Lower leg skin (tissue), 4 donors: ENCODE results near the gene CLEC19A. TPM values are rescaled to one million over a fixed set of nuclear protein-coding genes. Genes with fewer than 3 reads are reported as not detected.

Source experiments
- DNase-seq, 2 donors: peaks; one replicate each; pipeline ENCODE4 v3.0.0-alpha.2; 2019; ENCODE audit warnings: low spot score in 2 of 2
- H3K4me3 ChIP-seq: fragments of 200-600 bp; sonication (generic); 2 replicates; pipeline ENCODE4 v1.5.1; 2017; ENCODE audit warnings: mild to moderate bottlenecking, low read depth; ENCODE audit not compliant: poor library complexity, severe bottlenecking
- POLR2A ChIP-seq, 2 donors: fragments of 450-650 bp; IDR thresholded peaks; one replicate each; pipeline ENCODE4 v1.6.1; 2016 to 2017; ENCODE audit warnings: antibody characterized with exemption in 2 of 2, mild to moderate bottlenecking in 1 of 2, moderate library complexity in 1 of 2
- WGBS, 2 donors: methylation state at CpG; one replicate each; pipeline ENCODE4 v1.1.5; 2018; 5-methylcytosine and 5-hydroxymethylcytosine counted together
- intact Hi-C: fragments of 100-400 bp; cut with DNase I; formaldehyde crosslinking; loops from one replicate; pipeline ENCODE4 v1.15.0; 2023; ENCODE audit warnings: low total_unique reads
- total RNA-seq, 4 donors: library from RNA; depleted of rRNA; stranded (reverse); fragments of >200 nt; gene quantifications; one replicate each; pipeline ENCODE4 v1.1.0, GENCODE V29; 2016
- TF ChIP-seq, protein P1 (sequence below), 3 donors: fragments of 450-650 bp; IDR thresholded peaks; one replicate each; pipeline ENCODE4 v1.5.1; 2016; ENCODE audit warnings: antibody characterized with exemption in 3 of 3, mild to moderate bottlenecking in 3 of 3, moderate library complexity in 2 of 3

Gene CLEC19A
- total RNA-seq, 4 donors from 2014 or later = not detected

GRCh38 chr16:19240494-19240893, 45.0 kb upstream of the CLEC19A start:
- TF ChIP-seq, protein P1, sequence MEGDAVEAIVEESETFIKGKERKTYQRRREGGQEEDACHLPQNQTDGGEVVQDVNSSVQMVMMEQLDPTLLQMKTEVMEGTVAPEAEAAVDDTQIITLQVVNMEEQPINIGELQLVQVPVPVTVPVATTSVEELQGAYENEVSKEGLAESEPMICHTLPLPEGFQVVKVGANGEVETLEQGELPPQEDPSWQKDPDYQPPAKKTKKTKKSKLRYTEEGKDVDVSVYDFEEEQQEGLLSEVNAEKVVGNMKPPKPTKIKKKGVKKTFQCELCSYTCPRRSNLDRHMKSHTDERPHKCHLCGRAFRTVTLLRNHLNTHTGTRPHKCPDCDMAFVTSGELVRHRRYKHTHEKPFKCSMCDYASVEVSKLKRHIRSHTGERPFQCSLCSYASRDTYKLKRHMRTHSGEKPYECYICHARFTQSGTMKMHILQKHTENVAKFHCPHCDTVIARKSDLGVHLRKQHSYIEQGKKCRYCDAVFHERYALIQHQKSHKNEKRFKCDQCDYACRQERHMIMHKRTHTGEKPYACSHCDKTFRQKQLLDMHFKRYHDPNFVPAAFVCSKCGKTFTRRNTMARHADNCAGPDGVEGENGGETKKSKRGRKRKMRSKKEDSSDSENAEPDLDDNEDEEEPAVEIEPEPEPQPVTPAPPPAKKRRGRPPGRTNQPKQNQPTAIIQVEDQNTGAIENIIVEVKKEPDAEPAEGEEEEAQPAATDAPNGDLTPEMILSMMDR (IDR thresholded peaks at IDR 0.05) = no peak
- TF ChIP-seq POLR2A (IDR thresholded peaks at IDR 0.05) = no peak
- H3K4me3 ChIP-seq = no peak overlapping the region
- no peak for DNase-seq
- WGBS, 2 donors = 92 to 97% methylated on average over 4 to 7 of the region's 7 CpGs
- intact Hi-C loops = no loop called here

GRCh38 chr16:19241512-19241911, 44.0 kb upstream of the CLEC19A start:
- H3K4me3 ChIP-seq = no peak overlapping the region
- 85 to 99% methylated on average over 4 to 11 of the region's 11 CpGs for WGBS, 2 donors
- intact Hi-C loops = no loop called here
- no peak for DNase-seq
- no peak for TF ChIP-seq POLR2A (IDR thresholded peaks at IDR 0.05)
- TF ChIP-seq, protein P1 (IDR thresholded peaks at IDR 0.05) = no peak

- no peak for DNase-seq
- WGBS, 2 donors = 37 to 41% methylated on average over 1 of the region's 1 CpG
- no peak overlapping the region for H3K4me3 ChIP-seq
- TF ChIP-seq, protein P1 (IDR thresholded peaks at IDR 0.05) = no peak
- TF ChIP-seq POLR2A (IDR thresholded peaks at IDR 0.05) = no peak
- intact Hi-C loops = no loop called here
Measured at GRCh38 chr16:19242186-19242585, 43.3 kb upstream of the CLEC19A start.

GRCh38 chr16:19242987-19243575, 42.5 kb upstream of the CLEC19A start:
- no peak overlapping the region for H3K4me3 ChIP-seq
- intact Hi-C loops = no loop called here
- no peak for TF ChIP-seq POLR2A (IDR thresholded peaks at IDR 0.05)
- TF ChIP-seq, protein P1 (IDR thresholded peaks at IDR 0.05) = no peak
- 89 to 90% methylated on average over 3 of the region's 3 CpGs for WGBS, 2 donors
- no peak for DNase-seq

DNA sequence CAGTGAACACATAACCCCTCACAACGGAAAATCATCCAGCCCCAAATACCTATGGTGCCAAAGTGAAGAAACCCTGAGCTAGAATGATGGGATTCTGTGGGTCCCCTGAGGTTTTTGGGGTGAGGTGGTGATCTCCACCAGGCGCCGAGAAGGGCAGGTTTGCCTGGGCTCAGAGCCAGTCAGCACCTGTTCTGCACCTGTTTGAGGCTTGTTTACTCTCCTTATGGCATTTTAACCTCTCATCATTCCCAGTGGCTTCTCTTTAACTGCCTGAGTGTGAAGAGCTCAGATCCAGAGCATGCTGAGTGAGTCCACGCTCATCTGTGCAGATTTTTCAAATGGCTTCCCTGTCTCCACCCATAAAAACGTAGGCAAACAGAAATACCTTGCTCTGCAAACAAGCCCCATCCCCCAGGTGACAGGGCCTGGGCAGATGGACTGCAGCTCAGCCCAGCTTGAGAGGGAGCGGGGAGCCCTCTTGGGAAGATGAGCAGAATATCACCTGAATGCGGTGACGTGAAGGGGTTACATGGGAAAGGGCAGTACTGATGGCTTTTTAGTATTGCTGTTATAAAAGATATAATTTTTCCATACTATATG, 40.1 kb upstream of the CLEC19A start:
- H3K4me3 ChIP-seq = no peak overlapping the region
- no peak for TF ChIP-seq POLR2A (IDR thresholded peaks at IDR 0.05)
- TF ChIP-seq, protein P1 (IDR thresholded peaks at IDR 0.05) = no peak
- intact Hi-C loops = no loop called here
- no peak for DNase-seq
- 74 to 79% methylated on average over 8 of the region's 8 CpGs for WGBS, 2 donors

GRCh38 chr16:19252904-19253303, 32.6 kb upstream of the CLEC19A start:
- 88 to 91% methylated on average over 2 of the region's 2 CpGs for WGBS, 2 donors
- no peak for DNase-seq
- no peak overlapping the region for H3K4me3 ChIP-seq
- TF ChIP-seq POLR2A (IDR thresholded peaks at IDR 0.05) = no peak
- TF ChIP-seq, protein P1 (IDR thresholded peaks at IDR 0.05) = no peak
- intact Hi-C loops = no loop called here
